Trophoblast cell (in vitro differentiated cells and primary cell): ENCODE results near the gene KIF1C.
A peak's percentile ranks its signal among the peaks of the same experiment; 100 is the strongest.

ENCODE experiments used
- DNase-seq, 2 donors: peaks; one replicate each; pipeline ENCODE4 v3.0.0-alpha.2; 2016
- H2AFZ ChIP-seq: 2 replicates; pipeline ENCODE4 v1.6.1; 2013; ENCODE audit warnings: low read length, moderate library complexity, mild to moderate bottlenecking; ENCODE audit not compliant: insufficient read depth, poor library complexity
- H2AK5ac ChIP-seq: 2 replicates; pipeline ENCODE4 v1.6.1; 2013; ENCODE audit warnings: mild to moderate bottlenecking, low read length
- H2BK120ac ChIP-seq: 2 replicates; pipeline ENCODE4 v1.6.1; 2013; ENCODE audit warnings: low read length, mild to moderate bottlenecking, moderate library complexity; ENCODE audit not compliant: insufficient read depth, poor library complexity
- H2BK12ac ChIP-seq: 2 replicates; pipeline ENCODE4 v1.6.1; 2013; ENCODE audit warnings: mild to moderate bottlenecking, low read length, moderate library complexity
- H2BK5ac ChIP-seq: 2 replicates; pipeline ENCODE4 v1.6.1; 2013; ENCODE audit warnings: low read length, low read depth, moderate library complexity, mild to moderate bottlenecking; ENCODE audit not compliant: poor library complexity
- H3K14ac ChIP-seq: 2 replicates; pipeline ENCODE4 v1.6.1; 2013; ENCODE audit warnings: mild to moderate bottlenecking, low read length
- H3K18ac ChIP-seq: 2 replicates; pipeline ENCODE4 v1.6.1; 2013; ENCODE audit warnings: mild to moderate bottlenecking, low read length
- H3K23ac ChIP-seq: 2 replicates; pipeline ENCODE4 v1.6.1; 2013; ENCODE audit warnings: low read length
- H3K27ac ChIP-seq: 2 replicates; pipeline ENCODE4 v1.5.1; 2013; ENCODE audit warnings: low read depth, mild to moderate bottlenecking, inconsistent platforms, low read length, moderate library complexity
- H3K27me3 ChIP-seq: 2 replicates; pipeline ENCODE4 v1.6.1; 2013; ENCODE audit warnings: inconsistent platforms, mild to moderate bottlenecking, low read length, moderate library complexity; ENCODE audit not compliant: insufficient read depth
- H3K36me3 ChIP-seq, 2 experiments: 1 replicate in 1 of 2; 2 replicates in 1 of 2; pipeline ENCODE4 v1.6.1; 2013; ENCODE audit warnings: low read length in 2 of 2, mild to moderate bottlenecking in 2 of 2, moderate library complexity in 1 of 2; ENCODE audit not compliant: insufficient read depth in 2 of 2, control insufficient read depth in 1 of 2
- H3K4ac ChIP-seq: 2 replicates; pipeline ENCODE4 v1.6.1; 2013; ENCODE audit warnings: low read depth, mild to moderate bottlenecking, low read length, moderate library complexity
- H3K4me1 ChIP-seq, 2 experiments: 1 replicate in 1 of 2; 2 replicates in 1 of 2; pipeline ENCODE4 v1.6.1; 2013; ENCODE audit warnings: low read length in 2 of 2, mild to moderate bottlenecking in 2 of 2, moderate library complexity in 1 of 2; ENCODE audit not compliant: insufficient read depth in 2 of 2, control insufficient read depth in 1 of 2
- H3K4me2 ChIP-seq: 2 replicates; pipeline ENCODE4 v1.6.1; 2013; ENCODE audit warnings: inconsistent platforms, mild to moderate bottlenecking, low read length, moderate library complexity
- H3K4me3 ChIP-seq: 2 replicates; pipeline ENCODE4 v1.5.1; 2013; ENCODE audit warnings: mild to moderate bottlenecking, low read depth, low read length, inconsistent platforms
- H3K79me1 ChIP-seq: one replicate; pipeline ENCODE4 v1.6.1; 2013; ENCODE audit warnings: low read length
- H3K79me2 ChIP-seq: 2 replicates; pipeline ENCODE4 v1.6.1; 2013; ENCODE audit warnings: low read length, mild to moderate bottlenecking; ENCODE audit not compliant: control insufficient read depth, insufficient read depth, poor library complexity
- H3K9ac ChIP-seq: 2 replicates; pipeline ENCODE4 v1.6.1; 2013; ENCODE audit warnings: mild to moderate bottlenecking, low read length
- H3K9me3 ChIP-seq: 2 replicates; pipeline ENCODE4 v1.6.1; 2013; ENCODE audit warnings: low read depth, mild to moderate bottlenecking, control low read depth, inconsistent platforms, low read length; ENCODE audit not compliant: insufficient read depth
- H4K12ac ChIP-seq: 2 replicates; pipeline ENCODE4 v1.6.1; 2013; ENCODE audit warnings: low read depth, mild to moderate bottlenecking, low read length, moderate library complexity
- H4K8ac ChIP-seq: 2 replicates; pipeline ENCODE4 v1.6.1; 2013; ENCODE audit warnings: low read depth, mild to moderate bottlenecking, low read length, moderate library complexity
- H4K91ac ChIP-seq: one replicate; pipeline ENCODE4 v1.6.1; 2013; ENCODE audit warnings: low read depth, mild to moderate bottlenecking, low read length, moderate library complexity
- WGBS: extraction: QIAGEN DNeasy Blood & Tissue Kit; methylation state at CpG from one replicate; pipeline ENCODE4 v1.1.7; 2013; ENCODE audit warnings: missing lambda C conversion rate; ENCODE audit not compliant: insufficient read length, insufficient coverage; ENCODE audit errors: extremely low coverage; 5-methylcytosine and 5-hydroxymethylcytosine counted together

The KIF1C gene

GRCh38 chr17:5000237-5000639 is 2.5 kb downstream of the KIF1C start:
- no peak overlapping the region for H3K27ac ChIP-seq
- H2BK5ac ChIP-seq: no peak overlapping the region
- no peak overlapping the region for H3K23ac ChIP-seq
- H4K12ac ChIP-seq: no peak overlapping the region
- H3K4me1 ChIP-seq: peaks cover 14 to 16% of the 10 kb centered on the region in 2 experiments
- H4K91ac ChIP-seq: no peak overlapping the region
- H3K79me2 ChIP-seq: peaks cover 16% of the 10 kb centered on the region
- H2AK5ac ChIP-seq: no peak overlapping the region
- H3K4me3 ChIP-seq: no peak overlapping the region
- H2BK12ac ChIP-seq: no peak overlapping the region
- H3K18ac ChIP-seq: peak overlapping the region; percentile 14
- no peak for DNase-seq
- H2AFZ ChIP-seq: no peak overlapping the region
- H3K9ac ChIP-seq: no peak overlapping the region
- no CpG with 5 or more reads among the region's 11 CpGs for WGBS
- no peak overlapping the region for H4K8ac ChIP-seq
- no peak overlapping the region for H3K14ac ChIP-seq
- no peak overlapping the region for H2BK120ac ChIP-seq
- H3K36me3 ChIP-seq: peaks cover 45 to 48% of the 10 kb centered on the region in 2 experiments
- peaks cover 1% of the 10 kb centered on the region for H3K9me3 ChIP-seq
- H3K27me3 ChIP-seq: no peaks in the 10 kb centered on the region
- peaks cover 14% of the 10 kb centered on the region for H3K79me1 ChIP-seq
- no peak overlapping the region for H3K4ac ChIP-seq
- no peak overlapping the region for H3K4me2 ChIP-seq

GRCh38 chr17:5002121-5002788 is 4.5 kb downstream of the KIF1C start:
- Histone ChIP-seq H3K4me2 (no peak overlapping the region), H3K36me3 (peaks cover 56 to 63% of the 10 kb centered on the region in 2 experiments), H3K27ac (no peak overlapping the region), H4K8ac (no peak overlapping the region), H3K4ac (no peak overlapping the region), H3K9me3 (peaks cover 1% of the 10 kb centered on the region), H3K79me2 (peaks cover 13% of the 10 kb centered on the region), H3K27me3 (no peaks in the 10 kb centered on the region), H2AK5ac (no peak overlapping the region), H3K18ac (no peak overlapping the region), H3K4me1 (peaks cover 9 to 11% of the 10 kb centered on the region in 2 experiments), H3K9ac (peak overlapping the region; percentile 26), H3K4me3 (no peak overlapping the region), H2AFZ (no peak overlapping the region), H3K23ac (no peak overlapping the region), H3K79me1 (peaks cover 11% of the 10 kb centered on the region), H3K14ac (no peak overlapping the region), H4K12ac (no peak overlapping the region), H2BK120ac (no peak overlapping the region), H2BK12ac (no peak overlapping the region), H2BK5ac (no peak overlapping the region), H4K91ac (no peak overlapping the region)
- DNase-seq: no peak
- no CpG with 5 or more reads among the region's 20 CpGs for WGBS

- Histone ChIP-seq H3K9ac (no peak overlapping the region), H3K4me3 (no peak overlapping the region), H2BK120ac (no peak overlapping the region), H4K12ac (no peak overlapping the region), H3K4ac (no peak overlapping the region), H3K36me3 (peaks cover 66 to 74% of the 10 kb centered on the region in 2 experiments), H3K4me2 (no peak overlapping the region), H3K27me3 (no peaks in the 10 kb centered on the region), H2BK5ac (no peak overlapping the region), H3K4me1 (peaks cover 9 to 11% of the 10 kb centered on the region in 2 experiments), H2BK12ac (no peak overlapping the region), H3K14ac (no peak overlapping the region), H3K79me1 (peaks cover 3% of the 10 kb centered on the region), H3K27ac (no peak overlapping the region), H4K91ac (no peak overlapping the region), H3K79me2 (peaks cover 8% of the 10 kb centered on the region), H3K23ac (no peak overlapping the region), H4K8ac (no peak overlapping the region), H2AK5ac (no peak overlapping the region), H2AFZ (no peak overlapping the region), H3K18ac (no peak overlapping the region), H3K9me3 (peaks cover 3% of the 10 kb centered on the region)
- WGBS: no CpG with 5 or more reads among the region's 18 CpGs
- no peak for DNase-seq
Observed at GRCh38 chr17:5003214-5003867, 5.6 kb downstream of the KIF1C start.

GRCh38 chr17:5011928-5012327 is 14.2 kb downstream of the KIF1C start:
- Histone ChIP-seq H3K14ac (no peak overlapping the region), H2BK12ac (no peak overlapping the region), H3K27me3 (no peaks in the 10 kb centered on the region), H4K12ac (no peak overlapping the region), H3K4me2 (no peak overlapping the region), H3K27ac (no peak overlapping the region), H3K79me2 (no peaks in the 10 kb centered on the region), H3K4me1 (no peaks in the 10 kb centered on the region), H2AK5ac (no peak overlapping the region), H2AFZ (no peak overlapping the region), H3K18ac (no peak overlapping the region), H3K4ac (no peak overlapping the region), H2BK5ac (no peak overlapping the region), H4K8ac (no peak overlapping the region), H3K9ac (no peak overlapping the region), H4K91ac (no peak overlapping the region), H3K4me3 (no peak overlapping the region), H3K79me1 (no peaks in the 10 kb centered on the region), H3K36me3 (peaks cover 62 to 65% of the 10 kb centered on the region in 2 experiments), H2BK120ac (no peak overlapping the region), H3K9me3 (peaks cover 2% of the 10 kb centered on the region), H3K23ac (no peak overlapping the region)
- no peak for DNase-seq
- no CpG with 5 or more reads among the region's 6 CpGs for WGBS
